Body of pancreas (tissue), 4 donors: ENCODE measurements around the gene DCAF4. TPM values are rescaled to one million over a fixed set of nuclear protein-coding genes. Genes with fewer than 3 reads are reported as not detected.

Experiments used
- ATAC-seq: fragments of 150-250 bp; one replicate; pipeline ENCODE4 v1.9.1; 2016
- DNase-seq, 4 donors: peaks; one replicate each; pipeline ENCODE4 v3.0.0-alpha.2; 2019
- H3K27ac ChIP-seq, 4 donors: fragments of 200-600 bp; sonication (generic); 1 replicate in 3 of 4; 2 replicates in 1 of 4; pipeline versions ENCODE4 v1.5.1 to v1.6.1; 2016 to 2019; ENCODE audit warnings: mild to moderate bottlenecking in 1 of 4, mixed read lengths in 1 of 4, moderate library complexity in 1 of 4
- H3K27me3 ChIP-seq, 2 donors: fragments of 200-600 bp; sonication (generic); one replicate each; pipeline ENCODE4 v1.6.0; 2016; ENCODE audit warnings: mild to moderate bottlenecking in 1 of 2
- H3K36me3 ChIP-seq, 2 donors: fragments of 200-600 bp; sonication (generic); replicated peaks in 1 of 2; 2 replicates each; pipeline ENCODE4 v1.5.1; 2016; ENCODE audit warnings: low read depth in 2 of 2; ENCODE audit not compliant: insufficient read depth in 1 of 2
- H3K4me1 ChIP-seq: fragments of 200-600 bp; sonication (generic); one replicate; pipeline ENCODE4 v1.6.0; 2016
- H3K4me3 ChIP-seq, 2 donors: fragments of 200-600 bp; sonication (generic); 1 replicate in 1 of 2; 2 replicates in 1 of 2; pipeline ENCODE4 v1.5.1; 2016 to 2019
- H3K9me3 ChIP-seq, 3 donors: fragments of 200-600 bp; sonication (generic); 1 replicate in 2 of 3; 2 replicates in 1 of 3; pipeline ENCODE4 v1.5.1; 2016
- POLR2A ChIP-seq, 3 donors: fragments of 450-650 bp; IDR thresholded peaks; one replicate each; pipeline ENCODE4 v1.6.1; 2016; ENCODE audit warnings: antibody characterized with exemption in 3 of 3, mild to moderate bottlenecking in 2 of 3
- WGBS, 2 donors: methylation state at CpG; one replicate each; pipeline ENCODE4 v1.1.5; 2017; 5-methylcytosine and 5-hydroxymethylcytosine counted together
- intact Hi-C: fragments of 100-400 bp; cut with DNase I; formaldehyde crosslinking; loops from one replicate; pipeline ENCODE4 v1.15.1; 2023
- total RNA-seq, 2 donors: library from RNA; depleted of rRNA; stranded (reverse); fragments of >200 nt; gene quantifications; one replicate each; pipeline ENCODE4 v1.1.0, GENCODE V29; 2016
- TF ChIP-seq, protein P1 (sequence below), 7 experiments: fragments of 450-650 bp in 4 of 7; fragments of 200-600 bp in 3 of 7; sonication (generic) in 3 of 7; IDR thresholded peaks; one replicate each; pipeline ENCODE4 v1.5.1; 2016 to 2019; ENCODE audit warnings: antibody characterized with exemption in 7 of 7

Gene DCAF4
- total RNA-seq, 2 donors from 2014 or later: 10.4 to 39.2 TPM

DNA sequence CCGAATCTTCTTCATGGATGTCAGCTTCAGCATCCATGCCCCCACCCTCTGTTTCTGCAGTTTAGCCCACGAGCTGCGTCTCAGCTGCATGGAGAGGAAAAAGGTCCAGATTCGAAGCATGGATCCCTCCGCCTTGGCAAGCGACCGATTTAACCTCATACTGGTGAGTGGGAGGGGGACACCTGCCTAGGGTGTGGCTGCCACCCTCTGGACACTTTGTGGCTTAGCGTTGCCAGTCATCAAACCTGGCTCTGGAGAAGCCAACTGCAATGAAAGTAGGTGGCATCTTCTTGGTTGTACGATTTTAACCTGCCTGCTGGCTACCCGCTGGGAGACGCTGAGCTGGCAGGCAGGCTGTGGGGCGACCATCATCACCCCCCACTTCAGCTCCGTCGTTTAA lies 16.7 kb downstream of the DCAF4 start:
- no peaks in the 10 kb centered on the region for H3K4me1 ChIP-seq
- TF ChIP-seq, protein P1, sequence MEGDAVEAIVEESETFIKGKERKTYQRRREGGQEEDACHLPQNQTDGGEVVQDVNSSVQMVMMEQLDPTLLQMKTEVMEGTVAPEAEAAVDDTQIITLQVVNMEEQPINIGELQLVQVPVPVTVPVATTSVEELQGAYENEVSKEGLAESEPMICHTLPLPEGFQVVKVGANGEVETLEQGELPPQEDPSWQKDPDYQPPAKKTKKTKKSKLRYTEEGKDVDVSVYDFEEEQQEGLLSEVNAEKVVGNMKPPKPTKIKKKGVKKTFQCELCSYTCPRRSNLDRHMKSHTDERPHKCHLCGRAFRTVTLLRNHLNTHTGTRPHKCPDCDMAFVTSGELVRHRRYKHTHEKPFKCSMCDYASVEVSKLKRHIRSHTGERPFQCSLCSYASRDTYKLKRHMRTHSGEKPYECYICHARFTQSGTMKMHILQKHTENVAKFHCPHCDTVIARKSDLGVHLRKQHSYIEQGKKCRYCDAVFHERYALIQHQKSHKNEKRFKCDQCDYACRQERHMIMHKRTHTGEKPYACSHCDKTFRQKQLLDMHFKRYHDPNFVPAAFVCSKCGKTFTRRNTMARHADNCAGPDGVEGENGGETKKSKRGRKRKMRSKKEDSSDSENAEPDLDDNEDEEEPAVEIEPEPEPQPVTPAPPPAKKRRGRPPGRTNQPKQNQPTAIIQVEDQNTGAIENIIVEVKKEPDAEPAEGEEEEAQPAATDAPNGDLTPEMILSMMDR (IDR thresholded peaks at IDR 0.05): no peak
- TF ChIP-seq POLR2A (IDR thresholded peaks at IDR 0.05): no peak
- H3K27me3 ChIP-seq: no peaks in the 10 kb centered on the region
- no peak overlapping the region for H3K4me3 ChIP-seq
- DNase-seq (no peak), ATAC-seq (no peak)
- WGBS, 2 donors: 91% methylated on average over 7 to 14 of the region's 14 CpGs
- no peak overlapping the region for H3K27ac ChIP-seq
- no peaks in the 10 kb centered on the region for H3K9me3 ChIP-seq
- peaks cover 0 to 26% of the 10 kb centered on the region in 2 donors for H3K36me3 ChIP-seq
- intact Hi-C loops: no loop called here

DNA sequence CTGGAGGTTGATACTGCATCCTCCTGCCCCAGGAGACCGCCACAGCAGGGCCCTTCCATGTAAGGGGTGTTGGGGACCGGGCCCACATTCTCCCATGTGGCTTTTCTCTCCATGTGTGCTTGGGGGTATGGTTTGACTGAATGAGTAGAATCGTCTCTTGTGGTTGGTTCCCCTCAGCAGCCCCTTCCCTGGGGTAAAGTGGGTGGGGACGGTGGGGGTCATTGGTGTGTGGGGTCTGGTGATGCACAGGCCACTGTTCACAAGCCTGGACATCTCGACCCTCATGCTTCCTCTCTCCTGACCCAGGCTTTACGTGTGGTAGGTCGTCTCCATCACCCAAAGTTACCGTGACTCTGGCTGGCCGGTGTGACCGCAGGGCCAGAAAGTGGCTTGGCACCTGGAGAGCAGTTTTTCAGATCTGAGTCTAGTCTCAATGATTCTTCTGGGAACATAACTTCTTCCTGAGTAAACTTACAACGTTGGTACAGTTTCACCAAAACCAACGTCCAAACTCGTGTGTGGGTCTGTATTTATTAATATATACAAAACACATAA lies 17.7 kb downstream of the DCAF4 start:
- ATAC-seq (no peak), DNase-seq (no peak)
- Histone ChIP-seq H3K4me3 (no peak overlapping the region), H3K4me1 (no peaks in the 10 kb centered on the region), H3K36me3 (peaks cover 0 to 27% of the 10 kb centered on the region in 2 donors), H3K27ac (no peak overlapping the region), H3K27me3 (no peaks in the 10 kb centered on the region), H3K9me3 (no peaks in the 10 kb centered on the region)
- intact Hi-C loops: no loop called here
- 89 to 94% methylated on average over 11 to 13 of the region's 13 CpGs for WGBS, 2 donors
- no peak for TF ChIP-seq POLR2A (IDR thresholded peaks at IDR 0.05)
- TF ChIP-seq, protein P1 (IDR thresholded peaks at IDR 0.05): no peak

DNA sequence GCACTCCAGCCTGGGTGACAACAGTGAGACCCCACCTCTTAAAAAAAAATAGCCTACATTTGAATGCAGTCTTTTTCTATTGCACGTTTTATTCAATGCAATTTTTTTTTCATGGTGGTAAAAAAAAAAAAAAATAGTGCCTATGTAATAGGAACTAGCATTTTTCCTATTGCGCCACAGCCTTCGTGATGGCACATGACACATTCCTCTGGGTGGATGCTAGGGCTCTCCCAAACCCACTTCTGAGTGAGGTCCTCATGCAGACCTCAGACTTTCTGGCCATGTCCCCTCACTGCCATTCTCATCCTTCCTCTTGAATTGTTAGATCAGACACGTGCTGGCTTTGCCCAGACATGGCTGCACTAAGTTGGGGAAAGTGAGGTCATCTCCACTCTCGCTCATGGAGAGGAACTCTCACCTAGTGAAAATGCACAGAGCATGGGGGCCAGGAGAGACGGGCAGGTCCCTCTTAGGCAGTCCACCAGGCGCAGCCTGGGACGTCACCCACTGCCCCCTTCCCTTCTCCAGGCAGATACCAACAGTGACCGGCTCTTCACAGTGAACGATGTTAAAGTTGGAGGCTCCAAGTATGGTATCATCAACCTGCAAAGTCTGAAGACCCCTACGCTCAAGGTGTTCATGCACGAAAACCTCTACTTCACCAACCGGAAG lies 19.2 kb downstream of the DCAF4 start:
- DNase-seq (no peak), ATAC-seq (no peak)
- H3K27ac ChIP-seq: no peak overlapping the region
- H3K4me1 ChIP-seq: no peaks in the 10 kb centered on the region
- H3K9me3 ChIP-seq: no peaks in the 10 kb centered on the region
- no peak overlapping the region for H3K4me3 ChIP-seq
- WGBS, 2 donors: 89 to 96% methylated on average over 13 of the region's 13 CpGs
- intact Hi-C loops: no loop called here
- no peak for TF ChIP-seq POLR2A (IDR thresholded peaks at IDR 0.05)
- TF ChIP-seq, protein P1 (IDR thresholded peaks at IDR 0.05): no peak
- H3K36me3 ChIP-seq: peaks cover 0 to 27% of the 10 kb centered on the region in 2 donors
- no peaks in the 10 kb centered on the region for H3K27me3 ChIP-seq

DNA sequence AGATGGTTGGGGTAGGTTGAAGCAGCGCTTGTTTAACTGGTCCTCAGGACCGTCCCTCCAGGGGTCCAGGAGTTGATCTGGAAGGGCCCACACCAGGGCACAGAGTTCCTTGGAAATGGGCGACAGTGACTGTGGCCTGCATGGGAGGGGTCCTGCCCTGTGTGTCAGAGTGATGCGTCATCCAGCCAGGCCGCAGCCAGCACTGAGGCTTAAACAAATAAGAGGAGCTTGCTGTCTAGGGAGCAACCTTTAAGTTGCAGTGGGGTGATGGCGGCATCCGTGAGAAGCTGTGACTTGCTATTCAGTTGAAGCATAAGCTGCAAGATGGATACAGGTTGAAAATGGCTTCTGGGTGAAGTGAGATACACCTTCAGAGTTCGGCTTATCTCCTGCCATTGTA lies 20.2 kb downstream of the DCAF4 start:
- DNase-seq: no peak
- intact Hi-C loops: no loop called here
- no peak for ATAC-seq
- no peaks in the 10 kb centered on the region for H3K27me3 ChIP-seq
- H3K36me3 ChIP-seq: peaks cover 0 to 23% of the 10 kb centered on the region in 2 donors
- no peak overlapping the region for H3K4me3 ChIP-seq
- H3K9me3 ChIP-seq: no peaks in the 10 kb centered on the region
- no peak overlapping the region for H3K27ac ChIP-seq
- TF ChIP-seq POLR2A (IDR thresholded peaks at IDR 0.05): no peak
- TF ChIP-seq, protein P1 (IDR thresholded peaks at IDR 0.05): no peak
- no peaks in the 10 kb centered on the region for H3K4me1 ChIP-seq
- WGBS, 2 donors: 89 to 91% methylated on average over 8 of the region's 8 CpGs
